Measurements from ENCODE around the gene CARTPT.

Gene CARTPT

DNA sequence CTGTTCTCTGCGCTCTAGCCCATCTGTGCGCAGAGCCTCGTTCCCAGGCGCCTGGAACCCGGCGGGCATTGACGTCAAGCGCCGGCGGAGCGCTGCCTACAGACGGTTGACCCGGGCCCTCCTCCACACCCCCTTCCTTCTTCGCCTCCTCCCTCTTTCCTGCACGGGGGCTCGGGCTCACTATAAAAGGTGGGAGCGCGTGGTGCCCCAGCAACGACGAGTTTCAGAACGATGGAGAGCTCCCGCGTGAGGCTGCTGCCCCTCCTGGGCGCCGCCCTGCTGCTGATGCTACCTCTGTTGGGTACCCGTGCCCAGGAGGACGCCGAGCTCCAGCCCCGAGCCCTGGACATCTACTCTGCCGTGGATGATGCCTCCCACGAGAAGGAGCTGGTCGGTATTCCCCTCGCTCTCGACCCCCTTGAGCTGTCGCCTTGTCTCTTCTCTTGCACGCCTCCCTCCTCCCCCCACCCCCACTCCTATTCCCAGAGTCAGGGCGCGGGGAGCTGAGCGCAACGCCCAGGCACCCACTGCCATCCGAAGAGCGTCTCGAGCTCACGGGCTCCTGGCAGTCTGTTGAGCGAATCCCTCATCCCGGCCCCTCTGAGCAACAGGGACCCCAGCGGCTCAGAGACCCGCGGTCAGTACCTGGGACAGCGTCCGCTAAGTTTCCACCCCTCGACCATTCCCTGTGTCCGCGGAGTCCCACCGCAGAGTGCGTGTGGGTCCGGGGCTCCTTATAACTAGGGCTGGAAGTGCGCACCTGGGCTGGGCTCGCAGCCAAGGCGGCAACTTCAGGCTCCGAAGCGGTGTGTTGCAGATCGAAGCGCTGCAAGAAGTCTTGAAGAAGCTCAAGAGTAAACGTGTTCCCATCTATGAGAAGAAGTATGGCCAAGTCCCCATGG, at the start of gene CARTPT:
Gene CARTPT (plus strand): TSS at position 213 of the 902 bp plus-strand sequence. CDS start 19 bp downstream, at position 232.
- in situ Hi-C loops (cut with MboI; ENCODE audit: low sequenced_read_pairs): no loop called here

DNA sequence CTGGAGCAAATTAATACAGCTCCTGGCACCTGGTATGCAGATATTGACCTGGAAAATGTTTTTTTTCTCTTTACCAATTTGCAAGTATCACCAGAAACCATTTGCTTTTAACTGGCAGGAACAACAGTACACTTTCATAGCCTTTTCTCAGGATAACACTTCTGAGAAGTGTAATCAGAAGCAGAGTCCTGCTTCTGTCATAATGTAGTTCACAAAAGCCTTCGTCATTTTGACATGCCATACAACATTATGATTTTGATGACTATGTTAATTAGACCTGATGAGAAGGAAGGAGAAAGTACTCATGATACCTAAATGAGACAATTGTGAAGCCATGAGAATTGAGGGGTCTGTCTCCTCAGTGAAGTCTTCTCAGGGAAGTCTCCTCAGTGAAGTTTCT, 41.1 kb upstream of the CARTPT start:
- in situ Hi-C loops (cut with MboI; ENCODE audit: low sequenced_read_pairs): no loop called here

DNA sequence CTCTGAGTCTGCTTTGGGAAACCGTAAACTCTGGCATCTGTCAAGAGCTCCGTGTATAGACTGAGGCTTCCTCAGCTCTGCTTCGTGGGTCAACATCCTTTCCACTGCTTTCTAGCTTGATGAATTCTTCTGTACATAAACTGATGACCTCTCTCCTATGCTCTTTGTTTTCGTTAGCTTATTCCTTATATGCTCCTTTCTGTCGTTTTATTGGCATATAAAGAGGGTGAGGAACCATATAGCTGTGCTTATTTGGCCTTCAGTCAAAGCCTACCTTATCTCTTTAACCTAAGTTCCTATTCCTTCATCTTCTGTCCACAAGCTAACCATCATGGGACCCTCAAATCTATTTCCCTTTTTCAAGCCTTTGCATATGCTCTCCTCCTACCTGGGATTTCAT, 39.4 kb upstream of the CARTPT start:
- in situ Hi-C loops (cut with MboI; ENCODE audit: low sequenced_read_pairs): no loop called here

- in situ Hi-C loops (cut with MboI; ENCODE audit: low sequenced_read_pairs): no loop called here
Measured at GRCh38 chr5:71680510-71680909, 38.6 kb upstream of the CARTPT start.

DNA sequence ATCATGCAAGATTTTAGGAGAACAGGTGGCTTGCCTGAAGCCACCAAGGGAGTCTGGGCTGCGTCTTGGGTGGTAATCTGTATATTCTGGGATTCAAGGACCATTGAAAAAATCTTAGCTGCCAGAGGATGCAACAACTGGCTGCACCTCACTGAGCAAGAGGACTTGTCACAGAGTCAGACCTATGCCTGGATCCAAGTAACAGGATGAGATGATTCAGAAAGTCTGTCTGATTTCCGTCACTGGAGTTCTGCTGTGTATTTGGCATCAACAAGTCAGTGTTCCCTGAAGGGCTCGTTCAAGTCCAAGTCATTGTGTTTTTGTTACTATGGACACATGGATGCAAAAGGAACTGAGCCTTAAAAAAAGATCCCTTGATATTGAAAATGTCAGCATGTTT, 37.8 kb upstream of the CARTPT start:
- in situ Hi-C loops (cut with MboI; ENCODE audit: low sequenced_read_pairs): no loop called here

GRCh38 chr5:71684309-71684708, 34.8 kb upstream of the CARTPT start:
- in situ Hi-C loops (cut with MboI; ENCODE audit: low sequenced_read_pairs): no loop called here

DNA sequence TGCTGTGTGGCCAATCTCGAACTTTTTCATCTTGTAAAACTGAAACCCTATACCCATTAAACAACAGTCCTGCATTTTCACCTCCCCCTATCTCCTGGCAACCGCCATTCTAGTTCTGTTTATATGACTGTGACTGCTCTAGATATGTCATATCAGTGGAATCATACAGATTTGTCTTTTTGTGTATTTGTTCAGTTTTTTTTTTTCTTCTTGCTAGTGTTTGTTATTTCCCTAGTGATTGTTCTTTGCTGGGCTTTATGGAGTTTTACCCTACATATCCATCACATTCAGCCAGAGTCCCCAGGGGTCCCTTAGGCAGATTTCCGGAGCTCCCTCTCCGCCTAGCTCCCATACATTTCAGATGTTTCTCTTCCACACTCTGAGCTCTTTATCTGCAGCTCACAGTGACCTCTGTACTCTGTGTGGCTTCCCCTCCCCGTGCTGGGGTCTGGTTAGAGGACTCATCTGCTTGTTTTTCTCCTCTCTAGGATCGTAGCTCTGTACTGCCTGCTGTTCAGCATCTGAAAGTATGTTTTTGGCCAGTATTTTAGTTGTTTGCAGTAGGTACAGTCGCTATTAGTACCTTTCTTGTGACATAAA, 25.1 kb upstream of the CARTPT start:
- in situ Hi-C loops (cut with MboI; ENCODE audit: low sequenced_read_pairs): no loop called here

DNA sequence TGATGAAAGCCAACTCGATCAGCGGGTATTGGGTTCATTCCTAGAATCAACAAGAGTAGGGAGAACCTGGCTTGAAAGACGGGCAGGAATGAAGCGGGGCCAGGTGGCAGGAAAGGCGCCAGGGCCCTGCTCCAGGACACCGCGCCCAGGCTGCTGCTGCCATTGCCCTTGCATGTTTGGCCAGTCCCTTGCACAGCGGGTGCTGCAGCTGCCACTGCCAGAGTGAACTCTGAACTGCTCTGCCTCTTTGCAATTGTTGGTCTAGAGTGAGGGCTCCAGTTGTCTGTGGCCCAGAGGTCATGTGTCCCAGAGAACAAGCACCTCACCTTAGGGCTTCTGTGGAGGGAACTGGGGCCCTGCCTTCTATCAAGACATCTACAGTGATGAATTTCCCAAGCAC, 24.0 kb upstream of the CARTPT start:
- in situ Hi-C loops (cut with MboI; ENCODE audit: low sequenced_read_pairs): no loop called here

- in situ Hi-C loops (cut with MboI; ENCODE audit: low sequenced_read_pairs): no loop called here
Measured at GRCh38 chr5:71695595-71695994, 23.5 kb upstream of the CARTPT start.

DNA sequence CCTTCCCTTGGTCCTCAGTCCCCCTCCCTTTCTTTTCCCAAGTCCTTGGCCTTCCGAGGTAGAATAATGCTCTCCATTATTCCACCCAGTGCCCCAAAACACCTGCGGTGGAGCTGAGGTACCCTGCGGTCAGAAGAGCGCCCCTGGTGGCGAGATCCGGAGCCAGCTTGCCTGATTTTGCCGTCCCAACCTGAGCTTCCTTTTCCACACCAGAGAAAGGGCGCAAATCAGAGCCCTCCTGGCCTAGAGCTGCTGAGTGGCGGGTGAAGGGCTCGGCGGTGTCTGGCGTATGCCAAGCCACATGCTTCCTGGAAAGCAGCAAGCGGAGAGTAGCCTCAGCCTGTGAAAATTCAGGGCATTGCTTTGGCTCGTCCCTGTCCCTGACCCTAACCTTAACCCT, 21.1 kb upstream of the CARTPT start:
- in situ Hi-C loops (cut with MboI; ENCODE audit: low sequenced_read_pairs): no loop called here

GRCh38 chr5:71699233-71699632, 19.8 kb upstream of the CARTPT start:
- in situ Hi-C loops (cut with MboI; ENCODE audit: low sequenced_read_pairs): no loop called here

DNA sequence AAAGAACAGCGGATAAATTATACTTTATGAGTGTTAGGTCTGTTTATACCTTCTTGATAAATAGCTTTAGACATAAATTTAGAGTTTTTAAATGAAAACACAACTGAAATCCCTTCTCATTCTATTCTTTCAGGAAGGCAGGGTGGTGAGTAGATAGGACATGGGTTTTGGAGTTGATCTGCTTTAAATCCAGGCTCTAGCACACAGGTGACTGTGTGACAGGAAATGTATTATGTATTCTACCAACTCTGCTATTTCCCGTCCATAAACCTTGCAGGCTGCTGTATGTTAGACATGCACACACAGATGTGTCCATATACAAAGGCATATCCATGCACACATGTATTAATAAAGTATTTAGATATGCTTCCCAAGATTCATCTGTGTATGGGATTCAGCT, 19.3 kb upstream of the CARTPT start:
- in situ Hi-C loops (cut with MboI; ENCODE audit: low sequenced_read_pairs): no loop called here

GRCh38 chr5:71700803-71701202, 18.3 kb upstream of the CARTPT start:
- in situ Hi-C loops (cut with MboI; ENCODE audit: low sequenced_read_pairs): no loop called here

- in situ Hi-C loops (cut with MboI; ENCODE audit: low sequenced_read_pairs): no loop called here
Measured at GRCh38 chr5:71701407-71701806, 17.7 kb upstream of the CARTPT start.

DNA sequence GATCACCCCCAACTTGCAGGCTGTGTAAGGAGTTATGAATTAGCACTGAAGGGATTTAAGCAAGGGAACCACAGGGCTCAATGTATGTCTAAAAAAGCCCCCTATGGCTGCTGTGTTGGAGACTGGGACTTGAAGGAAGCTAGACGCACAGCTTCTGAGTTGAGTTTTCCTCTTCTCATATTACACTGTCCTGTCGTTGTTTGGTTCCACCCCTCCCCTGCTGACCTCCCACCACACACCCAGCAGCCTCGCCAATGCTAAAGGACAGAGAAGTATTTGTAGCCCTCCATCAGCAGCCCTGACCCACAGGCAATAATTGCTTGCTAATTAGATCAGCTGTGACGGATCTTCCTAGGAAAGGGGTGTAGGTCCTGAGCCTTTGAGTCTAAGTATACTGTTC, 15.1 kb upstream of the CARTPT start:
- in situ Hi-C loops (cut with MboI; ENCODE audit: low sequenced_read_pairs): no loop called here

- in situ Hi-C loops (cut with MboI; ENCODE audit: low sequenced_read_pairs): no loop called here
Measured at GRCh38 chr5:71705421-71705820, 13.7 kb upstream of the CARTPT start.

DNA sequence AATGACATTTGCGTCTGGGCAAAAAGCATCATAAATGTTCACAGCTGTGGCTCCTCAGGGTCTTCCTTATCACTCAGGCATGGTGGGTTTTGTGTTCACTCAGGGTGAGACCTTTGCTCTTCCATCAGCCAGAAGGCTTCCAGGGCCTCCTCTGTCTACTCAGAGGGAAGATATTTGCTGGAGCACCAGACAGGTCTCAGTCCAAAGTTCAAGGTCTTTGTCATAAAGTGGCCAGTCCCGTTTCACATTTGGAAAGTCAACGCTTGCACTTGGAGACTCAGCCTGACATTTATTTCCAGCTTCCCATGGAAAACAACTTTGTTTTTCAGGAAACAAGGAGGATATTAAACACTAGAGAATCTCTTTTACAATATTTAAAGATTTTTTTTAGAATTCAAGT, 12.2 kb upstream of the CARTPT start:
- in situ Hi-C loops (cut with MboI; ENCODE audit: low sequenced_read_pairs): no loop called here

GRCh38 chr5:71711610-71712009, 7.5 kb upstream of the CARTPT start:
- in situ Hi-C loops (cut with MboI; ENCODE audit: low sequenced_read_pairs): no loop called here

DNA sequence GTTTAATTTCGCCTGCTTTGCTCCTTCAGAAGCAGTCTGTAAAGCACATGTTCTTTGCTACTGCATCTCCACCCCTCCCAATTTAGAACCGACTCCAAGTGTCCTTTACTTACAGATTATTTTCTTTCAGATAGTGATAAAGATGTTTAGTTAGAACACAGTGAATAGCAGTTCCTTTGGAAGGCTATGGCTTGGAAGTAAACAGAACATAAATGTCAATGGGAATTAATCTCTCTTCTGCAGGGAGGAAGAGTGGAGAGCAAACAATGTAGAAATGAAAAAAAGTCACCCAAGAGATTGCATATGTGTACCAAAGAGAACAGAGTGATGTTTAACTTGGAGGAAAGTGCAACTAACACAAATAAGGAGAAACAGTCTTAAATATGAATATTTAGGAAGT, 4.2 kb upstream of the CARTPT start:
- in situ Hi-C loops (cut with MboI; ENCODE audit: low sequenced_read_pairs): no loop called here

DNA sequence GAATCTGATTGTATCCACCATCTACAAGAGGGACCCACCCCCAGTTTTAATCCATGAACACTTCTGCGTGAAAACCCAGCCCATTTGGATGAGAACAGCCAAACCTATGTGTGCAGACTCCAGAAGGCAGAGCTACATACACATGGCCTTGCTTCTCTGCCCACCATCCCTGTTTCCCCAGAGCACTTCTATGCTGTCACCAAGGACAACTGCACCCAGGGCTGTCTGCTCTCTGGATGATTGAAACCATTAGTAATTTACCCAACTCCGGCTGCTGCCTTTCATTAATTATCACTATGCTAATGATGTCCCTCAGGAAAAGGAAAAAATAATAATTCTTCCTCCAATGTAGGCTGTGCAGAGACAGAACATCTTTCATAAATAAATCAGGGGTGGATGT, 8.9 kb downstream of the CARTPT start:
- in situ Hi-C loops (cut with MboI; ENCODE audit: low sequenced_read_pairs): no loop called here

- in situ Hi-C loops (cut with MboI; ENCODE audit: low sequenced_read_pairs): no loop called here
Measured at GRCh38 chr5:71731015-71731414, 11.9 kb downstream of the CARTPT start.

GRCh38 chr5:71732011-71732410, 12.9 kb downstream of the CARTPT start:
- in situ Hi-C loops (cut with MboI; ENCODE audit: low sequenced_read_pairs): no loop called here
